SU-DHL-6 (cell line): ENCODE data around the gene MAX.

Experiments used
- EZH2phosphoT487 ChIP-seq: fragments of 200-600 bp; sonication (generic), shearing (Covaris generic); conservative IDR thresholded peaks from 2 replicates; pipeline ENCODE4 v1.6.1; 2018; ENCODE audit warnings: mild to moderate bottlenecking, antibody characterized with exemption, low read length, moderate library complexity, mixed read lengths
- TF ChIP-seq, protein P1 (sequence below): fragments of 200-600 bp; sonication (generic); IDR thresholded peaks from one replicate; pipeline ENCODE4 v1.5.1; 2017; ENCODE audit warnings: antibody characterized with exemption, mild to moderate bottlenecking, low read length, moderate library complexity; ENCODE audit not compliant: insufficient read depth, poor library complexity, severe bottlenecking

- TF ChIP-seq, protein P1, sequence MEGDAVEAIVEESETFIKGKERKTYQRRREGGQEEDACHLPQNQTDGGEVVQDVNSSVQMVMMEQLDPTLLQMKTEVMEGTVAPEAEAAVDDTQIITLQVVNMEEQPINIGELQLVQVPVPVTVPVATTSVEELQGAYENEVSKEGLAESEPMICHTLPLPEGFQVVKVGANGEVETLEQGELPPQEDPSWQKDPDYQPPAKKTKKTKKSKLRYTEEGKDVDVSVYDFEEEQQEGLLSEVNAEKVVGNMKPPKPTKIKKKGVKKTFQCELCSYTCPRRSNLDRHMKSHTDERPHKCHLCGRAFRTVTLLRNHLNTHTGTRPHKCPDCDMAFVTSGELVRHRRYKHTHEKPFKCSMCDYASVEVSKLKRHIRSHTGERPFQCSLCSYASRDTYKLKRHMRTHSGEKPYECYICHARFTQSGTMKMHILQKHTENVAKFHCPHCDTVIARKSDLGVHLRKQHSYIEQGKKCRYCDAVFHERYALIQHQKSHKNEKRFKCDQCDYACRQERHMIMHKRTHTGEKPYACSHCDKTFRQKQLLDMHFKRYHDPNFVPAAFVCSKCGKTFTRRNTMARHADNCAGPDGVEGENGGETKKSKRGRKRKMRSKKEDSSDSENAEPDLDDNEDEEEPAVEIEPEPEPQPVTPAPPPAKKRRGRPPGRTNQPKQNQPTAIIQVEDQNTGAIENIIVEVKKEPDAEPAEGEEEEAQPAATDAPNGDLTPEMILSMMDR = no peak
- TF ChIP-seq EZH2phosphoT487 = no peak
Measured at GRCh38 chr14:65107200-65107599, 4.9 kb upstream of the MAX start.
